Muscle layer of colon (tissue), 2 donors: ENCODE data around the gene IFNA16.
"Not testable (repeated sequence)": the region's sequence is repeated elsewhere in the genome, so short reads cannot be mapped to it uniquely, and the experiment has no call there.

ENCODE experiments used
- H3K27ac ChIP-seq: one replicate; pipeline ENCODE4 v1.7.0; 2013; ENCODE audit warnings: low read depth, mild to moderate bottlenecking, low read length, moderate library complexity
- H3K27me3 ChIP-seq, 2 donors: one replicate each; pipeline ENCODE4 v1.7.0; 2013; ENCODE audit warnings: low read length in 2 of 2, mild to moderate bottlenecking in 2 of 2; ENCODE audit not compliant: insufficient read depth in 2 of 2, control insufficient read depth in 1 of 2
- H3K36me3 ChIP-seq: one replicate; pipeline ENCODE4 v1.7.0; 2013; ENCODE audit warnings: mild to moderate bottlenecking, low read length; ENCODE audit not compliant: insufficient read depth
- H3K4me1 ChIP-seq: one replicate; pipeline ENCODE4 v1.7.0; 2013; ENCODE audit warnings: mild to moderate bottlenecking, low read length; ENCODE audit not compliant: insufficient read depth
- H3K4me3 ChIP-seq, 2 donors: one replicate each; pipeline ENCODE4 v1.7.0; 2013; ENCODE audit warnings: low read length in 2 of 2, low read depth in 1 of 2, mild to moderate bottlenecking in 1 of 2, moderate library complexity in 1 of 2
- H3K9ac ChIP-seq: one replicate; pipeline ENCODE4 v1.7.0; 2013; ENCODE audit warnings: low read length
- H3K9me3 ChIP-seq: one replicate; pipeline ENCODE4 v1.7.0; 2013; ENCODE audit warnings: mild to moderate bottlenecking, low read length
- donor health status: abdominal sarcoma.
- donor health status: Adenocarcinoma of cecum.

Gene IFNA16

DNA sequence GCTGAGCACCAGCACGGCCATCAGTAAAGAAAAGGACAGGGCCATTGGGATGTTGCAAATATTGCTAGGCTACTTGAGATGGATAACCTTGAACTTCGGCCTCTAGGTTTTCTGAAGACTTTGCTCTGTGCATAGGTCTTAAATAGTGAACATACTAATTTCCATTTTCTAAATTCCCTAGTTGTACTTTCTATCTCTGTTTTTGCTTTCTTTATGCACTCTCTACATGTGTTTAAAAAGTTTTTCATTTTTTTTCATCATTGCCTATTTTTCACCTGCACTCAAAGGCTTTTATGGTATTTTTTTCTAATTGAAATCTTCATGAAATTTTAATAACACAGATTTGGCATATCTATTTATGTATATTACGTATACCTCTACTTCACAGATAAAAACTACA lies 29.6 kb downstream of the IFNA16 start, which contains the start of gene IFNA4:
Gene IFNA4, minus strand, starts transcription at position 101 of the 400 bp plus-strand sequence. Its CDS starts 56 bp downstream, at position 45.
- H3K4me1 ChIP-seq, H3K27ac ChIP-seq, H3K4me3 ChIP-seq, H3K36me3 ChIP-seq, H3K9ac ChIP-seq, H3K27me3 ChIP-seq, H3K9me3 ChIP-seq: not testable (repeated sequence)

DNA sequence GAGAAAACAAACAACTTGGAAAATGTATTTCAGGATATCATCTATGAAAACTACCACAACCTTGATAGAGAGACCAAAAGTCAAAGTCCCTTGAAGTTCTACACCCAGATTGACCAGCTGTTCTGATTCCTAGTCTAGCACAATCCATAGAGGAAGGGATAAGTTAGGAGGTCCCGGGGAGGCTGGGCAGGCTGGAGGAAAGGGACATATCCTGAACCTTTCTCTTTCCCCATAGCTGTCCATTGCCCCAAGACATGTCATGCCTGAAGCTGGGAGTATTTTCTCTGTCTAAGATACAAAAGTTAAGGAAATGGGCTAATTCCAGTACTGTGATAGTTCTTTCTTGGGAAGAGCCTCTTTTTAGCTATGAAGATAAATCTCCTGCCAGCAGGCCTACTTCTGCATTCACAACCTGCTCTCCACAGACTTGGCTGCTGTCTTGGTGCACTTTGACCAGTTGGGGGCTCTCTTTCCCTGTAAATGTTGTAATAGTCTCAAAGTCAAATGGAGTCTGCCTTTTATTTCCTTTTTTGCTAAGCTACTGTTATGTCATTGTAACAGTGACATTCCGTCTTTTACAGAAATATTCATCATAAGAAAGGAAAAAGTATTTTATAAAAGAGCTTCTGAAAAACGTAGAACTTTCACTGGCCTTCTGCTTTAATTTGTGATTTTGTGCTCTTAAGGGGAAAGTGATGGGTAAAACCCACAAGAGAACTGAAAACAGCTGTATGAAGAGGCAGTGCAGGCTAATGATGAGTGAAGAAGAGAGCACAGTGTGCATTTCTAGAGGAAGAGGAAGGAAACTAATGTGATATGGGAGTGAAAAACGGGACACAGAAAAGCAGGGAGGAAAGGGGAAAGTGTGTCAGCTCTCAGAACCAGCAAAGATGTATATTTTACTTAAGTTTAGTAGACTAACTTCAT lies 34.0 kb downstream of the IFNA16 start:
- not testable (repeated sequence) for H3K27ac ChIP-seq, H3K9me3 ChIP-seq, H3K27me3 ChIP-seq, H3K4me1 ChIP-seq, H3K36me3 ChIP-seq, H3K4me3 ChIP-seq, H3K9ac ChIP-seq

DNA sequence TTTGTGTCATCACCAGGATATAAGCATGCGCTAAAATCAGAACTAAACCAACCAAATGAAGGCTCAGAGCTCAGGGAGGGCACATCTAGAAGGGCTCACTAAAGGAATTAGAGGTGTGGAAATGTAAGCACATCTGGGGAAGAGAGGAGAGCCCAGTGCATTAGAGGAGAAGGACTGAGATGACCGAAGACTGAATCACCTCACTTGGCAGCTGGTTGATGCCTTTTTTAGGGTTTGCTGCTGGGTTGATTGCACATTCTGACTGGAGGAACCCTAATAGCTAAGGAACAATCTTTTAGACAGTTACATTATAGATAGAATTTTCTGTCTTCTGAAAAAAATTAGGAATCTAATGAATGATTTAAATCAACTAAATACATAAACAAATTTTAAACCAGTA lies 42.4 kb downstream of the IFNA16 start:
- Histone ChIP-seq H3K4me1 (no peaks in the 10 kb centered on the region), H3K9me3 (no peaks in the 10 kb centered on the region), H3K27me3 (no peaks in the 10 kb centered on the region), H3K4me3 (no peak overlapping the region), H3K36me3 (no peaks in the 10 kb centered on the region), H3K27ac (no peak overlapping the region), H3K9ac (no peak overlapping the region)

DNA sequence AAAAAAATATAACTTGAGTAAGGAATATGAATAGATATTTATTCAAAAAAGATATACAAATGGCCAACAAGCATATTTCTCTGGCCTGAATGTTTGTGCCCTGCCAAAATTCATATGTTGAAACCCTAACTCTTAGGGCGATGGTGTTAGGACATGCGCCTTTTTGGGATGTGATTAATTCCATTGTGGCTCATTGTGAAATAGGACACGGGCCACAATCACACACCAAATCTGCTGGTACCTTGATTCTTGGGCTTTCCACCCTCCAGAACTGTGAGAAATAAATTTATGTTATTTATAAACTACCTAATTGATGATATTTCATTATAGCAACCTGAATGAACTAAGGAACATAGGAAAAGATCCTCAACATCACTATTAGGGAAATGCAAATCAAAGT lies 45.0 kb downstream of the IFNA16 start:
- Histone ChIP-seq H3K4me3 (no peak overlapping the region), H3K36me3 (no peaks in the 10 kb centered on the region), H3K27ac (no peak overlapping the region), H3K9me3 (no peaks in the 10 kb centered on the region), H3K27me3 (no peaks in the 10 kb centered on the region), H3K4me1 (no peaks in the 10 kb centered on the region), H3K9ac (no peak overlapping the region)

DNA sequence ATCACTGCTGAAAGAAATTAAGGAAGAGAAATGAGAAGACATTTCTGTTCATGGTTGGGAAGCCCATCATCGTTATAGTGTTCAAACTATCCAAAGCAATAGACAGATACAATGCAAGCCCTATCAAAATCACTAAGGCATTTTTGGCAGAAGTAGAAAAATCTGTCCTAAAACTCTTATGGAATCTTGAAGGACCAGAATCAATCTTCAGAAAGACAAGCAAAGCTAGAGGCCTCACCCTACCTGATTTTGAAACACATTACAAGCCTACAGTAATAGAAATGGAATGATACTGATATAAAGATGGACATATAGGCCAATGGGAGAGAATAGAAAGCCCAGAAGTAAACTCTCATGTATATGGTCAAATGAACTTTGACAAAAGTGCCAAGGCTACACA lies 45.8 kb downstream of the IFNA16 start:
- Histone ChIP-seq H3K9me3 (no peaks in the 10 kb centered on the region), H3K9ac (no peak overlapping the region), H3K4me3 (no peak overlapping the region), H3K27me3 (no peaks in the 10 kb centered on the region), H3K36me3 (no peaks in the 10 kb centered on the region), H3K4me1 (no peaks in the 10 kb centered on the region), H3K27ac (no peak overlapping the region)

DNA sequence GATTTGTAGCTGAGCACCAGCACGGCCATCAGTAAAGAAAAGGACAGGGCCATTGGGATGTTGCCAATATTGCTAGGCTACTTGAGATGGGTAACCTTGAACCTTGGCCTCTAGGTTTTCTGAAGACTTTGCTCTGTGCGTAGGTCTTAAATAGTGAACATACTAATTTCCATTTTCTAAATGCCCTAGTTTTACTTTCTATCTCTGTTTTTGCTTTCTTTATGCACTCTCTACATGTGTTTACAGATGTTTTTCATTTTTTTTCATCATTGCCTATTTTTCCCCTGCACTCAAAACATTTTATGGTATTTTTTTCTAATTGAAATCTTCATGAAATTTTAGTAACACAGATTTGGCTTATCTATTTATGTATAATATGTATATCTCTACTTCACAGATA lies 50.6 kb downstream of the IFNA16 start, which contains the start of gene IFNA21:
Gene IFNA21, minus strand, starts transcription at position 101 of the 400 bp plus-strand sequence. Its CDS starts 48 bp downstream, at position 53.
- H3K4me3 ChIP-seq, H3K27ac ChIP-seq, H3K9me3 ChIP-seq, H3K36me3 ChIP-seq, H3K4me1 ChIP-seq, H3K9ac ChIP-seq, H3K27me3 ChIP-seq: not testable (repeated sequence)
